Measurements from ENCODE around the gene CCL11. TPM values are rescaled to one million over a fixed set of nuclear protein-coding genes. Genes with fewer than 3 reads are reported as not detected.

CCL11 gene
- total RNA-seq, 1 experiment from 2014 or later = not detected

- no TSS peak for BruUV-seq (replicated peaks)
- Mint-ChIP-seq H3K27me3 (ENCODE audit: unreplicated experiment) (peaks cover 14% of the 10 kb centered on the region), H3K9me3 (ENCODE audit: low read depth, unreplicated experiment) (no peaks in the 10 kb centered on the region), H3K4me1 (ENCODE audit: low read depth, unreplicated experiment) (peaks cover 7% of the 10 kb centered on the region), H3K27ac (ENCODE audit: unreplicated experiment) (no peak overlapping the region), H3K4me3 (ENCODE audit: low read depth, unreplicated experiment) (no peak overlapping the region), H3K36me3 (ENCODE audit: insufficient read depth, unreplicated experiment) (no peaks in the 10 kb centered on the region)
- TF ChIP-seq CTCF (IDR thresholded peaks at IDR 0.05; ENCODE audit: unreplicated experiment) = no peak
- intact Hi-C loops (cut with micrococcal nuclease; ENCODE audit: unreplicated experiment) = no loop called here
- no peak for DNase-seq
- CTCF ChIA-PET = no interaction called here
Observed at GRCh38 chr17:34246881-34247280, 38.7 kb upstream of the CCL11 start.

GRCh38 chr17:34248511-34249024 lies 37.0 kb upstream of the CCL11 start:
- peaks cover 27% of the 10 kb centered on the region for H3K27me3 Mint-ChIP-seq (ENCODE audit: unreplicated experiment)
- no peak for DNase-seq
- CTCF ChIA-PET = no interaction called here
- H3K36me3 Mint-ChIP-seq (ENCODE audit: insufficient read depth, unreplicated experiment) = no peaks in the 10 kb centered on the region
- no TSS peak for BruUV-seq (replicated peaks)
- TF ChIP-seq CTCF (IDR thresholded peaks at IDR 0.05; ENCODE audit: unreplicated experiment) = no peak
- no peak overlapping the region for H3K27ac Mint-ChIP-seq (ENCODE audit: unreplicated experiment)
- H3K4me3 Mint-ChIP-seq (ENCODE audit: low read depth, unreplicated experiment) = no peak overlapping the region
- intact Hi-C loops (cut with micrococcal nuclease; ENCODE audit: unreplicated experiment) = no loop called here
- H3K9me3 Mint-ChIP-seq (ENCODE audit: low read depth, unreplicated experiment) = no peaks in the 10 kb centered on the region
- H3K4me1 Mint-ChIP-seq (ENCODE audit: low read depth, unreplicated experiment) = peaks cover 7% of the 10 kb centered on the region

- BruUV-seq (replicated peaks) = no TSS peak
- intact Hi-C loops (cut with micrococcal nuclease; ENCODE audit: unreplicated experiment) = no loop called here
- no peak for DNase-seq
- Mint-ChIP-seq H3K27ac (ENCODE audit: unreplicated experiment) (no peak overlapping the region), H3K36me3 (ENCODE audit: insufficient read depth, unreplicated experiment) (no peaks in the 10 kb centered on the region), H3K4me1 (ENCODE audit: low read depth, unreplicated experiment) (peaks cover 7% of the 10 kb centered on the region), H3K9me3 (ENCODE audit: low read depth, unreplicated experiment) (no peaks in the 10 kb centered on the region), H3K27me3 (ENCODE audit: unreplicated experiment) (peaks cover 32% of the 10 kb centered on the region), H3K4me3 (ENCODE audit: low read depth, unreplicated experiment) (no peak overlapping the region)
- CTCF ChIA-PET = interaction anchor here (0.6 kb wide), 1 partner anchor 109 kb away, joined by 3 read pairs; no protein-coding TSS in a partner anchor
- TF ChIP-seq CTCF (IDR thresholded peaks at IDR 0.05; ENCODE audit: unreplicated experiment) = no peak
Observed at GRCh38 chr17:34249061-34249460, 36.5 kb upstream of the CCL11 start.

GRCh38 chr17:34249478-34249877 lies 36.1 kb upstream of the CCL11 start:
- Mint-ChIP-seq H3K27me3 (ENCODE audit: unreplicated experiment) (peaks cover 35% of the 10 kb centered on the region), H3K4me3 (ENCODE audit: low read depth, unreplicated experiment) (no peak overlapping the region), H3K9me3 (ENCODE audit: low read depth, unreplicated experiment) (no peaks in the 10 kb centered on the region), H3K36me3 (ENCODE audit: insufficient read depth, unreplicated experiment) (no peaks in the 10 kb centered on the region), H3K4me1 (ENCODE audit: low read depth, unreplicated experiment) (peaks cover 7% of the 10 kb centered on the region), H3K27ac (ENCODE audit: unreplicated experiment) (no peak overlapping the region)
- DNase-seq = no peak
- CTCF ChIA-PET = interaction anchor here (0.6 kb wide), 1 partner anchor 110 kb away, joined by 3 read pairs; no protein-coding TSS in a partner anchor
- no peak for TF ChIP-seq CTCF (IDR thresholded peaks at IDR 0.05; ENCODE audit: unreplicated experiment)
- no TSS peak for BruUV-seq (replicated peaks)
- intact Hi-C loops (cut with micrococcal nuclease; ENCODE audit: unreplicated experiment) = no loop called here
